Limb (tissue), 2 donors: Measurements from ENCODE around the gene CDH13.

Experiments used
- DNase-seq, 2 donors: peaks; one replicate each; pipeline ENCODE4 v3.0.0-alpha.2; 2016; ENCODE audit errors: extremely low spot score in 2 of 2

The CDH13 gene

GRCh38 chr16:83706394-83706793 is 1079.6 kb downstream of the CDH13 start:
- DNase-seq = no peak

GRCh38 chr16:83711069-83711468 is 1084.3 kb downstream of the CDH13 start:
- DNase-seq = no peak

- DNase-seq = no peak
These were observed 1086.8 kb downstream of the CDH13 start for GRCh38 chr16:83713597-83713996.

- DNase-seq = no peak
These were observed 1087.5 kb downstream of the CDH13 start for GRCh38 chr16:83714286-83714685.

DNA sequence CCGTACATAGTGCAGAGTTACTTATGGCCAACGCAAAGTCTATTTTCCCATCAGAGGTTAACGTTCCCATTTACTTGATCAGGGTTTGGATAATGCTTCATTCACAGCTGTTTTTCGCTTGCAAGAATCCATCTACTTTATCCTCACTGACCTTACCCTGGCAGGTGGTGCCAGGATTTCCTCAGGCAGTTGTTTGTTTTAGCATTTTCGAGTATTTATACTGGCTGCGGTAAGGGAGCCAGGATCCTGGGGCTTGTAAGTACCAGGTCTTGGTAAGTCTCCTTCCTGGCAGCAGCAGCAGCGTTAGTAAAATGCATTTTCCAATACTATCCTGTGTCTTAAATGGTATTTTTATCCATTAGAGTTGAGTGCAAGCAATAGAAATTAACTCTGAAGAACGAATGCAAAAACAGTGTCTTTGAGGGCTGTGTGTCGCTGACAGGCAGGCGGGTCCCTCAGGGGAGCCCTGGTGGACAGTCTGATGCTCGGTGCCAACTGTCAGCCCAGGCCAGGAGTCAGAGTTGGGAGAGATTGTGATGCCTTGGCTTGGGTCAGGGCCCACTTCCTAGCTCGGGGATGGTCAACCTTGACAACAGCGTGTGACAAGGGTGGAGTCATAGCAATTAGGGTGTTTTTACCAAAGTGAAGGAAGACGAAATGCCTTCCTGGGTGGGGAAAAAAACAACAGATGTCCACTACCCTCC is 1088.6 kb downstream of the CDH13 start:
- peak in 1 of 2 donors; percentile 2 for DNase-seq

- no peak for DNase-seq
These were observed 1090.5 kb downstream of the CDH13 start for GRCh38 chr16:83717308-83717707.

- peak in 1 of 2 donors; percentile 28 for DNase-seq
These were observed 1091.0 kb downstream of the CDH13 start for GRCh38 chr16:83717814-83718213.

DNA sequence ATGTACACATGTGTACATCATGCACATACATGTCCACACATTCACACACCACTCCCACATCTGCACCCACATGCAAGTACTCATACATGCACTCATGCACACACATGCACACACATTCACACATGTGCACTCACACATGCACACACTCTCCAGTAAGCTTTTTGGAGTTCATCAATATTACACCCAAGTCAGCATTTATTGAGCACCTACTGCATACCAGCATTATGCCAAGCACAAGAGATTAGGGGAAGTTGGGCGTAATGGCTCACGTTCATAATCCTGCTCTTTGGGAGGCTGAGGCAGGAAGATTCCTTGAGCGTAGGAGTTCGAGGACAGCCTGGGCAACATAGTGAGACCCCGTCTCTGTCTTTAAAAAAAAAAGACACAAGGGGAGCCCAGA is 1093.4 kb downstream of the CDH13 start:
- DNase-seq = no peak

GRCh38 chr16:83720981-83721380 is 1094.2 kb downstream of the CDH13 start:
- no peak for DNase-seq

- no peak for DNase-seq
These were observed 1094.9 kb downstream of the CDH13 start for GRCh38 chr16:83721676-83722075.

- DNase-seq = no peak
These were observed 1095.9 kb downstream of the CDH13 start for GRCh38 chr16:83722456-83723183.

- no peak for DNase-seq
These were observed 1096.5 kb downstream of the CDH13 start for GRCh38 chr16:83723244-83723643.

DNA sequence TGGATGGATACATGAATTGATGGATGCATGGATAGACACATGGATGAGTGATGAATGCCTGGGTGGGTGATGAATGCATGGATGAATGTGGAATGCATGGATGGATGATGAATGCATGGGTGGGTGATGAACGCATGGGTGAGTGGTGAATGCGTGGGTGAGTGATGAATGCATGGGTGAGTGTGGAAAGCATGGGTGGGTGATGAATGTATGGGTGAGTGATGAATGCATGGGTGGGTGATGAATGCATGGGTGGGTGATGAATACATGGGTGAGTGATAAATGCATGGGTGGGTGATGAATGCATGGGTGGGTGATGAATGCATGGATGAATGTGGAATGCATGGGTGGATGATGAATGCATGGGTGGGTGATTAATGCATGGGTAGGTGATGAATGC is 1097.1 kb downstream of the CDH13 start:
- no peak for DNase-seq

GRCh38 chr16:83724585-83724984 is 1097.8 kb downstream of the CDH13 start:
- no peak for DNase-seq

- DNase-seq = no peak
These were observed 1098.5 kb downstream of the CDH13 start for GRCh38 chr16:83725313-83725712.

GRCh38 chr16:83727018-83727417 is 1100.2 kb downstream of the CDH13 start:
- no peak for DNase-seq

DNA sequence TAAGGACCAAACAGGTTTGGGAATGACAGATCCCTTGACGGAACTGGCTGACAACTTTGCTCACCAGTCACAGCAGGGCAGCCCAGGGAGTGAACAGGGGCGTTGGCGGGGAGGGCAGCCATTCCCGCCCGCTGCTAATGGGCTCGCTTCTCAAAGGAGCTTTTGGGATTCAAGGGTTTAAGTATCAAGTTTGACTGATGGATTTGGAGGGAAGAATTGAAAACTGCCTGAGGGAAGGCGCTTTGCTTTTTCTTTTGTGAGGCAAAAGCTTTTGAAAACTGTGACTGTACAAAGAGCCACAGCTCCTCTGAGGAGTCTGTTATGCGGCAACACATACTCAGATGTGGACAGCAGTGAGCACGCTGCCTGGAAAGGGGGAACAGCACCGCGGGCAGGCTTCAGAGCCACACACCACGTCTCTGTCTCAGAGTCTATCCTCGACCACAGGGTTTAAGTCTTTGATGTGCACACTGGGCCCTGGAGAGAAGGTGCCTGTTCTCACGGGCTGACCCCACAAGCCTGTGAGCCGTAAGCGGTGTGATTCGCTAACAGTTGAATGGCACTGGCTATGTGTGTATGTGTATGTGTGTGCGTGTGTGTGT is 1101.1 kb downstream of the CDH13 start:
- no peak for DNase-seq

DNA sequence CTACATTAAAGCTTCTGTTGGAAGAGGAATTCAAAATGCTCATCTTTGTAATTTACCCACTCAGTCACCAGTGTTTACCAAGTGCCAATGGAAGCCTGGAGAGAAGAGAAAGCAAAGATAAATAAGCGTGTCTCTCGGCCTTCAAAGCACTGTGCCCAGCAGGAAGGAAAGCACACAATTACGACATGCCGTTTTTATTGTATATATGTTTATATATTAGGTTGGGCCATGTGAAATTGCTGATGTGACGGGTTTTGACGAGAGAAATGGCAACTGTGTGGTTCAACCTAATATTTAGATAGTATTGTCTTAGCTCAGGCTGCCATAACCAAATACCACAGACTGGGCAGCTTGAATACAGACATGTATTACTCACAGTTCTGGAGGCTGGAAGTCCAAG is 1101.7 kb downstream of the CDH13 start:
- no peak for DNase-seq

DNA sequence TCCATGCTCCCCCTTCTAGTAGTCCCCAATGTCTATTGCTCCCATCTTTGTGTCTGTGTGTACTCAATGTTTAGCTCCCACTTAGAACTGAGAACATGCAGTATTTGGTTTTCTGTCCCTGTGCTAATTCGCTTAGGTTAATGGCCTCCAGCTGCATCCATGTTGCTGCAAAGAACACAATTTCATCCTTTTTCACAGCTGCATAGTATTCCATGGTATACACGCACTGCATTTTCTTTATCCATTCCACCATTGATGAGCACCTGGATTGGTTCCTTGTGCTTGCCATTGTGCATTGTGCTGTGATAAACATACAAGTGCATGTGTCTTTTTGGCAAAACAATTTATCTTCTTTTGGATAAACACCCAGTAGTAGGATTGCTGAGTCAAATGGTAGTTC is 1104.0 kb downstream of the CDH13 start:
- no peak for DNase-seq

DNA sequence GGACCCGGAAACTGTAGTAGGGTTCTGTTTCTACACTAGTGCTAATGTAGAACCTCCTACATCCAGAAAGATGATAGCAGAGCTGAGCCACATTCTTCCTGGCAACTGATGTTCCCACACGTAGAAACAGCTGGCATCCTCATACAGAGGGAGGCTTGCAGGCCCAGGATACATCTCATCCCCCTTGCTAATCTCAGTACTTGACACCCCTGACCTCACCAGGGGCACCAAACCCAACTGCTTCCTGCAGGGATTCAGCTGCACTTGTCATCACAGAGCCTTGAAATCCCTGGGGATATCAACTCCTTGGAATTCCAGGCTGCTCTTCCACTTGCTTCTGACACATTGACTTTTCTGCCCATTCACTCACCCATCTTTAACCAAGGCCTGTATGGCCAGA is 1105.8 kb downstream of the CDH13 start:
- DNase-seq = no peak

DNA sequence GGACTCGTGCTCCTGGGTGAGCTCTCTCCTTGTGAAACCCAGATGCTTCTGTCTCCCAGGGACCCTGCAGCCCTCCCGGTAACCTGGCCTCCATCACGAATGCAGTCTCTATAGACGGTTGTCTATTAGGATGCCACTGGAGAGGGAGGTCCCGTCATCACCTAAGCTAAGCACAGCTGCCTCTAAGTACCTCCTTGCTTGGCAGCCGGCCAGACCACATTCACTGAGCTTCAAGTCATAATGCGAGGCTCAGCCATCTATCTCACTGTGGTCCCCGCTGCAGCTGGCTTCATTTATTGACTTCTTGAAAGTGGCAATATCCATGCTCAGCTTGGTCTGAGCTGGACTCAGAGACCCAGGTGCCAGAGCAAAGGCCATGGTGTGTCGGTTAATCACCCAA is 1106.5 kb downstream of the CDH13 start:
- DNase-seq = no peak

GRCh38 chr16:83734136-83734535 is 1107.4 kb downstream of the CDH13 start:
- DNase-seq = no peak
